Sigmoid colon (tissue), 4 donors: ENCODE measurements around the gene LRP10.

Experiments used
- EP300 ChIP-seq, 4 donors: sonication (generic); formaldehyde crosslinking; IDR thresholded peaks; one replicate each; pipeline ENCODE4 v1.6.1; 2017; ENCODE audit warnings: antibody characterized with exemption in 4 of 4
- POLR2A ChIP-seq, 2 donors: fragments of 450-650 bp; IDR thresholded peaks; one replicate each; pipeline ENCODE4 v1.6.1; 2016; ENCODE audit warnings: antibody characterized with exemption in 2 of 2, mild to moderate bottlenecking in 2 of 2, moderate library complexity in 2 of 2
- POLR2AphosphoS5 ChIP-seq, 4 donors: sonication (generic); formaldehyde crosslinking; IDR thresholded peaks; one replicate each; pipeline ENCODE4 v1.6.1; 2017; ENCODE audit warnings: antibody characterized with exemption in 4 of 4
- TF ChIP-seq, protein P1 (sequence below), 4 experiments: fragments of 450-650 bp in 3 of 4; fragments of 200-600 bp in 1 of 4; IDR thresholded peaks; one replicate each; pipeline ENCODE4 v1.5.1; 2016 to 2019; ENCODE audit warnings: antibody characterized with exemption in 4 of 4, mild to moderate bottlenecking in 3 of 4, moderate library complexity in 2 of 4

DNA sequence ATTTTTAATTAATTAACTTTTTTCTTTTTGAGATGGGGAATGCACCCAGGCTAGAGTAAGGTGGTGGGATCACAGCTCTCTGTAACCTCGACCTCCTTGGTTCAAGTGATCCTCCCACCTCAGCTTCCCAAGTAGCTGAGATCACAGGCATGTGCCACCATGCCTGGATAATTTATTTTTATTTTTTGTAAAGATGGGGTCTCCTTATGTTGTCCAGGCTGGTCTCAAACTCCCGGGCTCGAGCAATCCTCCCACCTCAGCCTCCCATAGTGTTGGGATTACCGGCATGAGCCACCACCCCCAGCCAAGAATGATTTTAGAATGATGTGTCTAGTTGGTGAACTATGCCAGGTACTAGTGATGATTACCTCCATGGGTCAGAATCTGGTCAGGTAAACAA, 6.6 kb upstream of the LRP10 start:
- TF ChIP-seq, protein P1, sequence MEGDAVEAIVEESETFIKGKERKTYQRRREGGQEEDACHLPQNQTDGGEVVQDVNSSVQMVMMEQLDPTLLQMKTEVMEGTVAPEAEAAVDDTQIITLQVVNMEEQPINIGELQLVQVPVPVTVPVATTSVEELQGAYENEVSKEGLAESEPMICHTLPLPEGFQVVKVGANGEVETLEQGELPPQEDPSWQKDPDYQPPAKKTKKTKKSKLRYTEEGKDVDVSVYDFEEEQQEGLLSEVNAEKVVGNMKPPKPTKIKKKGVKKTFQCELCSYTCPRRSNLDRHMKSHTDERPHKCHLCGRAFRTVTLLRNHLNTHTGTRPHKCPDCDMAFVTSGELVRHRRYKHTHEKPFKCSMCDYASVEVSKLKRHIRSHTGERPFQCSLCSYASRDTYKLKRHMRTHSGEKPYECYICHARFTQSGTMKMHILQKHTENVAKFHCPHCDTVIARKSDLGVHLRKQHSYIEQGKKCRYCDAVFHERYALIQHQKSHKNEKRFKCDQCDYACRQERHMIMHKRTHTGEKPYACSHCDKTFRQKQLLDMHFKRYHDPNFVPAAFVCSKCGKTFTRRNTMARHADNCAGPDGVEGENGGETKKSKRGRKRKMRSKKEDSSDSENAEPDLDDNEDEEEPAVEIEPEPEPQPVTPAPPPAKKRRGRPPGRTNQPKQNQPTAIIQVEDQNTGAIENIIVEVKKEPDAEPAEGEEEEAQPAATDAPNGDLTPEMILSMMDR (IDR thresholded peaks at IDR 0.05) = no peak
- no peak for TF ChIP-seq POLR2A (IDR thresholded peaks at IDR 0.05)
- TF ChIP-seq EP300 (IDR thresholded peaks at IDR 0.05) = no peak
- TF ChIP-seq POLR2AphosphoS5 (IDR thresholded peaks at IDR 0.05) = no peak
